ENCODE measurements around the gene APOBEC2. TPM values are rescaled to one million over a fixed set of nuclear protein-coding genes. Genes with fewer than 3 reads are reported as not detected.

APOBEC2 gene
- total and polyA plus RNA-seq, 9 of the 15 experiments (the other 6 are each of a cell fraction or from before 2014, with no cell fraction given): 0.25 to 1.6 TPM; not detected in 7

GRCh38 chr6:41042226-41043055, 10.6 kb upstream of the APOBEC2 start, which contains the start of gene TSPO2:
TSS of gene TSPO2 (plus strand) at chr6:41042467. CDS start at chr6:41042986, 519 bp downstream.
- Histone ChIP-seq H3K36me3 (ENCODE audit: control insufficient read depth, insufficient read depth, low read length) (no peaks in the 10 kb centered on the region), H3K27ac (ENCODE audit: extremely low read depth, low read depth, low read length) (no peak within 1 kb of the TSS), H3K9me1 (ENCODE audit: control insufficient read depth, insufficient read depth, low read length) (peaks cover 3% of the 10 kb centered on the region), H3K4me2 (ENCODE audit: insufficient read depth, low read length) (no peak within 1 kb of the TSS), H3K4me1 (replicated peaks in 1 of 2; ENCODE audit: control insufficient read depth in 2 of 2, insufficient read depth in 2 of 2, low read length in 2 of 2) (peaks cover 0 to 9% of the 10 kb centered on the region in 2 experiments; a peak in 3 of 5 replicates), H3K79me2 (ENCODE audit: control insufficient read depth, insufficient read depth, low read length) (no peaks in the 10 kb centered on the region), H3K9ac (ENCODE audit: insufficient read depth in 1 of 2, low read depth in 2 of 2, low read length in 2 of 2) (no peak within 1 kb of the TSS), H3K4me3 (no peak within 1 kb of the TSS), H3K27me3 (ENCODE audit: control insufficient read depth in 2 of 2, insufficient read depth in 2 of 2, low read length in 2 of 2) (peaks cover 0 to under 1% of the 10 kb centered on the region in 2 experiments; a peak in 1 of 5 replicates), H3K9me3 (replicated peaks; ENCODE audit: control insufficient read depth, insufficient read depth, low read depth, low read length) (no peaks in the 10 kb centered on the region), H4K20me1 (replicated peaks; ENCODE audit: control insufficient read depth, insufficient read depth, low read length) (peaks cover 7% of the 10 kb centered on the region; the same call in 1 of the 2 replicates), H2AFZ (ENCODE audit: low read depth, low read length) (no peak within 1 kb of the TSS)
- POLR2A ChIA-PET: interaction anchor here (0.8 to 3.7 kb wide), 4 partner anchors 8 to 408 kb away, joined by 3 to 11 read pairs (median 5); no protein-coding TSS in a partner anchor
- DNase-seq (ENCODE audit: extremely low read depth in 1 of 4, low spot score in 3 of 4): no peak
- CTCF ChIA-PET (ENCODE audit: low intra/inter-chr PET ratio): no interaction called here
- no peak for ATAC-seq
- 44% methylated on average over 10 of the region's 10 CpGs for WGBS (ENCODE audit: insufficient coverage, low coverage, missing lambda C conversion rate)
- no peak for TF ChIP-seq IFI16 (CRISPR knock-in tag; IDR thresholded peaks at IDR 0.05)
- TF ChIP-seq CXXC5 (CRISPR knock-in tag; IDR thresholded peaks at IDR 0.05): no peak
- TF ChIP-seq HLTF (IDR thresholded peaks at IDR 0.05): no peak
- no peak for TF ChIP-seq PHF8 (IDR thresholded peaks at IDR 0.05; ENCODE audit: borderline replicate concordance, low read length)
- no peak for TF ChIP-seq NFYB (IDR thresholded peaks at IDR 0.05; ENCODE audit: extremely low read depth, insufficient read length)
- no peak for TF ChIP-seq ZNF445 (CRISPR knock-in tag; IDR thresholded peaks at IDR 0.05; ENCODE audit: low read depth)
- no peak for TF ChIP-seq ESRRB (CRISPR knock-in tag; IDR thresholded peaks at IDR 0.05; ENCODE audit: borderline replicate concordance)
- TF ChIP-seq TOE1 (IDR thresholded peaks at IDR 0.05; ENCODE audit: borderline replicate concordance): no peak
- no peak for TF ChIP-seq TOE1 (CRISPR knock-in tag; IDR thresholded peaks at IDR 0.05; ENCODE audit: borderline replicate concordance, low read depth)
- TF ChIP-seq SNRNP70 (optimal IDR thresholded peaks at IDR 0.05; ENCODE audit: low read depth, low read length): no peak
- intact Hi-C loops (cut with micrococcal nuclease): no loop called here
- FAIRE-seq: no peak
- in situ Hi-C loops (cut with MboI): loop anchor here (25.0 kb wide), 1 partner anchor 1680 kb away; no protein-coding TSS in a partner anchor
- BruUV-seq (replicated peaks): no TSS peak

Measured in K562 (cell line).